ENCODE results near the gene RGS14.

Gene RGS14

GRCh38 chr5:177357459-177358351, at the start of gene RGS14:
Gene RGS14, plus strand, starts transcription at chr5:177357924. Its CDS starts 101 bp downstream, at chr5:177358025.
- peak; percentile 34 for DNase-seq

- no peak for DNase-seq
Observed at GRCh38 chr5:177308740-177309139, 49.0 kb upstream of the RGS14 start.

- DNase-seq: peak; percentile 47
Observed at GRCh38 chr5:177309351-177310191, 48.2 kb upstream of the RGS14 start.

GRCh38 chr5:177310332-177310731, 47.4 kb upstream of the RGS14 start:
- DNase-seq: no peak

- no peak for DNase-seq
Observed at GRCh38 chr5:177310757-177311391, 46.9 kb upstream of the RGS14 start.

GRCh38 chr5:177311392-177311722, 46.4 kb upstream of the RGS14 start:
- no peak for DNase-seq

- peak; percentile 95 for DNase-seq
Observed at GRCh38 chr5:177311723-177312648, 45.7 kb upstream of the RGS14 start, which contains the start of gene MXD3. Gene MXD3, minus strand, starts transcription at chr5:177311898. Its CDS starts 68 bp downstream, at chr5:177311830.

- no peak for DNase-seq
Observed at GRCh38 chr5:177312649-177313181, 45.0 kb upstream of the RGS14 start.

GRCh38 chr5:177313561-177314259, 44.0 kb upstream of the RGS14 start:
- DNase-seq: no peak

- DNase-seq: no peak
Observed at GRCh38 chr5:177314376-177315342, 43.1 kb upstream of the RGS14 start.

- DNase-seq: no peak
Observed at GRCh38 chr5:177315411-177315810, 42.3 kb upstream of the RGS14 start.

- DNase-seq: no peak
Observed at GRCh38 chr5:177316005-177316404, 41.7 kb upstream of the RGS14 start.

GRCh38 chr5:177317959-177318377, 39.8 kb upstream of the RGS14 start:
- DNase-seq: peak; percentile 35

GRCh38 chr5:177319913-177320588, 37.7 kb upstream of the RGS14 start:
- no peak for DNase-seq

- no peak for DNase-seq
Observed at GRCh38 chr5:177320879-177321278, 36.8 kb upstream of the RGS14 start.

- no peak for DNase-seq
Observed at GRCh38 chr5:177325868-177326381, 31.8 kb upstream of the RGS14 start.

- no peak for DNase-seq
Observed at GRCh38 chr5:177327539-177328522, 29.9 kb upstream of the RGS14 start.

Measured in NCI-H774 (cell line).